ENCODE data around the gene FGFR3. TPM values are rescaled to one million over a fixed set of nuclear protein-coding genes. Genes with fewer than 3 reads are reported as not detected.

FGFR3 gene
- total RNA-seq, 2 experiments from 2014 or later = 0.07 to 1.0 TPM

DNA sequence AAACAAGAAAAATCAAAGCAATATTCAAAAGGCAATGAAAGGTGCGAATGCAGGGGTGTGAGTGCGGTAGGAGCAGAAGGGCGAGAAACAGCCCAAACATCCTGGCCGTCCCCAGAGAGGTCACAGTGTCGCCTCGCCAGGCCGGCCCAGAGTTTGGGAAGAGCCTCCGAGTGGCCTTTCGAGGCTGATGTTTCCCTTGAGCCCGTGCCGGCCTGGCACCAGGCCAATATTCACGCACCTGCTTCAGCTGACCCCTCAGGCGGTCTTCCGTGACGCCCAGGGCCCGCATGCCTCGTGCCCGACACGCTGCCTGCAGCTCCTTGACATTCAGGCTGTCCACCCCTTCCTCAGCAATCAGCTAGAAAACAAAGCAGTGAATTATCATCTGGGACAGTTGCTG, 32.2 kb downstream of the FGFR3 start:
- CTCF ChIA-PET = no interaction called here
- DNase-seq = no peak
- Mint-ChIP-seq H3K27ac (no peak overlapping the region), H3K4me3 (no peak overlapping the region), H3K27me3 (no peaks in the 10 kb centered on the region), H3K4me1 (ENCODE audit: low read depth) (no peaks in the 10 kb centered on the region), H3K36me3 (ENCODE audit: low read depth) (peaks cover 27% of the 10 kb centered on the region), H3K9me3 (no peaks in the 10 kb centered on the region)
- POLR2A ChIA-PET = interaction anchor here (0.8 kb wide), 1 partner anchor 372 kb away, joined by 3 read pairs; no protein-coding TSS in a partner anchor
- TF ChIP-seq, protein P1, sequence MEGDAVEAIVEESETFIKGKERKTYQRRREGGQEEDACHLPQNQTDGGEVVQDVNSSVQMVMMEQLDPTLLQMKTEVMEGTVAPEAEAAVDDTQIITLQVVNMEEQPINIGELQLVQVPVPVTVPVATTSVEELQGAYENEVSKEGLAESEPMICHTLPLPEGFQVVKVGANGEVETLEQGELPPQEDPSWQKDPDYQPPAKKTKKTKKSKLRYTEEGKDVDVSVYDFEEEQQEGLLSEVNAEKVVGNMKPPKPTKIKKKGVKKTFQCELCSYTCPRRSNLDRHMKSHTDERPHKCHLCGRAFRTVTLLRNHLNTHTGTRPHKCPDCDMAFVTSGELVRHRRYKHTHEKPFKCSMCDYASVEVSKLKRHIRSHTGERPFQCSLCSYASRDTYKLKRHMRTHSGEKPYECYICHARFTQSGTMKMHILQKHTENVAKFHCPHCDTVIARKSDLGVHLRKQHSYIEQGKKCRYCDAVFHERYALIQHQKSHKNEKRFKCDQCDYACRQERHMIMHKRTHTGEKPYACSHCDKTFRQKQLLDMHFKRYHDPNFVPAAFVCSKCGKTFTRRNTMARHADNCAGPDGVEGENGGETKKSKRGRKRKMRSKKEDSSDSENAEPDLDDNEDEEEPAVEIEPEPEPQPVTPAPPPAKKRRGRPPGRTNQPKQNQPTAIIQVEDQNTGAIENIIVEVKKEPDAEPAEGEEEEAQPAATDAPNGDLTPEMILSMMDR (IDR thresholded peaks at IDR 0.05) = no peak
- intact Hi-C loops (cut with micrococcal nuclease) = no loop called here
- ATAC-seq = no peak

DNA sequence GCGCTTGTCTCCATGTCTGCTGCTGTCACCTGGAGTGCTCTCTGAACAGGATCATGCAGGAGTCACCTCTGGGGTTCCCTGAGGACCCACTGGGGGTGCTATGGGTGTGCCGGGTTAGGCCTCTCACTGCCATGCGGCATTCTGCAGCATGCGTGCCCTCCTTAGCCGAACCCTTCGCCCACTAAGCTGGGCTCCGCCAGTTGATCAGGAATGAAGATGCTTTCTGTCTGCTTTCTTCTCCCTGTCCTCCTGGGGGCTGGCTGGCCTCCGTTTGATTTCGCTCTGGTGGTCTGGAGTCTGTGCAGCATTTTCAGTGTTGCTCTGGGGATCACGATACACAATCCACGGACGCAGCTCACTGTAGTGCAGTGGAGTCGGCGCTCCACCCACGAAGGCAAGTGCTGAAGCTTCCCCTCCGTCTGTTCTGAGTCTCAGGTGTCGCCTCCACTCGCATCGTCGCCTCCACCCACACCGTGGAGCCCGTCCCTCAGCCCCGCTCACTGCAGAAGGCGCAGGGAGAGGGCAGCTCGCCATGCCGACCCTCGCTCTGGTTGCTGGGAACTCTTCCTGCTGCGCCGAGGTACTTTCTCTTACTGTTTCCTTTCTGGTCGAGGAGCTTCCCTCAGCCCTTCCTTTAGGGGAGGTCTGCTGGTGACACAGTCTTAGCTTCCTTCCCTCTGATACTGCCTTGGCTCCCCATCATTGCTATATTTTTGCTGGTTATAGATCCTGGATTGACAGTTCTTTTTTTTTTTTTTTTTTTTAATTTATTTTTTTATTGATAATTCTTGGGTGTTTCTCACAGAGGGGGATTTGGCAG, 33.6 kb downstream of the FGFR3 start:
- Mint-ChIP-seq H3K9me3 (no peaks in the 10 kb centered on the region), H3K27me3 (no peaks in the 10 kb centered on the region), H3K36me3 (ENCODE audit: low read depth) (peaks cover 26% of the 10 kb centered on the region), H3K4me1 (ENCODE audit: low read depth) (no peaks in the 10 kb centered on the region), H3K27ac (no peak overlapping the region), H3K4me3 (no peak overlapping the region)
- no peak for ATAC-seq
- ChIA-PET POLR2A (no interaction called here), CTCF (no interaction called here)
- TF ChIP-seq, protein P1 (IDR thresholded peaks at IDR 0.05) = no peak
- no peak for DNase-seq
- intact Hi-C loops (cut with micrococcal nuclease) = no loop called here

DNA sequence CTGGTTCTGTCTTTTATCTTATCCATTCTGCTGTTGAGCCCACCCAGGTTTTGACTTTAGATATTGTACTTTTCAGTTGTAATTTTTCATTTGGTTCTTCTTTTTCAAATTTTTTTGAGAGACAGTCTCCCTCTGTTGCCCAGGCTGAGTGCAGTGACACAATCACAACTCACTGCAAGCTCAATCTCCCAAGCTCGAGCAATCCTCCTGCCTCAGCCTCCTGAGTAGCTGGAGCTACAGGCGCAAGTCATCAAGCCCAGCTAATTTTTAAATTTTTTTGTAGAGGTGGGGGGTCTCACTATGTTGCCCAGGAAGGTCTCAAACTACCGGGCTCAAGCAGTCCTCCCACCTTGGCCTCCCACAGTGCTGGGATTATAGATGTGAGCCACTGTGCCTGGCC, 37.1 kb downstream of the FGFR3 start:
- POLR2A ChIA-PET = interaction anchor here (1.0 kb wide), 1 partner anchor 29 kb away, joined by 3 read pairs; no protein-coding TSS in a partner anchor
- DNase-seq (no peak), ATAC-seq (no peak)
- Mint-ChIP-seq H3K27ac (no peak overlapping the region), H3K36me3 (ENCODE audit: low read depth) (peaks cover 25% of the 10 kb centered on the region), H3K4me3 (no peak overlapping the region), H3K9me3 (no peaks in the 10 kb centered on the region), H3K4me1 (ENCODE audit: low read depth) (peaks cover 5% of the 10 kb centered on the region), H3K27me3 (no peaks in the 10 kb centered on the region)
- CTCF ChIA-PET = interaction anchor here (0.9 to 1.5 kb wide), 4 partner anchors 20 to 69 kb away, joined by 3 to 5 read pairs (median 3); no protein-coding TSS in a partner anchor
- intact Hi-C loops (cut with micrococcal nuclease) = no loop called here
- TF ChIP-seq, protein P1 (IDR thresholded peaks at IDR 0.05) = no peak

DNA sequence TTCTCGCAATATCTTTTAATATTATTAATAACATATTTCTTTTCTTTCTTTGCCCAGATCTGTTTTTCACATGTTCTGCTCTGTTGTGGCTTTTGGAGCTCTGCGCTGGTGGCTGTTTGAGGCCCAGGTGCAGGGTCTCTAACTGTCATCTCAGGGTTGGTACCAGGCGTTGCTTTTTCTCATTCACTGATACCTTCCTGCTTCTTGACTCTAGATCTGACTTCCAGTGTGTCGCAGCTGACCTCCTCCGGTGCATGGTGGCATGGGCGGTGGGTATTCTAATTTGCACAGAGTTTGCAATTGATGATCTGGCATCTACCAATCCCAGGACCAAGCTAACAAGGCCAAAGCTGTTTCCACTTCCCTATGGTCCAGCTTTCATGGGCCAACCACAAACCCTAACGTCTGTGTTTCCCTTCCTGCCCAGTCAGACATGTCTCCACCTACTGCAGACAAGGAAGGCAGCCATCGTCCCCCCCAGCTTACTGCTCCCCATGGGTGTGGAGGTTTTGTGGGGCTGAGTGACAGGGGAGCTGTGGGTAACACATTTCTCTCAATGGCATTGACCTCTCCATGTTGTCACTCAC, 37.6 kb downstream of the FGFR3 start:
- no peaks in the 10 kb centered on the region for H3K27me3 Mint-ChIP-seq
- DNase-seq (no peak), ATAC-seq (no peak)
- intact Hi-C loops (cut with micrococcal nuclease) = no loop called here
- H3K27ac Mint-ChIP-seq = no peak overlapping the region
- H3K36me3 Mint-ChIP-seq (ENCODE audit: low read depth) = peaks cover 29% of the 10 kb centered on the region
- ChIA-PET POLR2A (no interaction called here), CTCF (interaction anchor here (0.9 to 1.5 kb wide), 4 partner anchors 20 to 69 kb away, joined by 3 to 5 read pairs (median 3); no protein-coding TSS in a partner anchor)
- H3K9me3 Mint-ChIP-seq = no peaks in the 10 kb centered on the region
- peaks cover 5% of the 10 kb centered on the region for H3K4me1 Mint-ChIP-seq (ENCODE audit: low read depth)
- TF ChIP-seq, protein P1 (IDR thresholded peaks at IDR 0.05) = no peak
- H3K4me3 Mint-ChIP-seq = no peak overlapping the region

DNA sequence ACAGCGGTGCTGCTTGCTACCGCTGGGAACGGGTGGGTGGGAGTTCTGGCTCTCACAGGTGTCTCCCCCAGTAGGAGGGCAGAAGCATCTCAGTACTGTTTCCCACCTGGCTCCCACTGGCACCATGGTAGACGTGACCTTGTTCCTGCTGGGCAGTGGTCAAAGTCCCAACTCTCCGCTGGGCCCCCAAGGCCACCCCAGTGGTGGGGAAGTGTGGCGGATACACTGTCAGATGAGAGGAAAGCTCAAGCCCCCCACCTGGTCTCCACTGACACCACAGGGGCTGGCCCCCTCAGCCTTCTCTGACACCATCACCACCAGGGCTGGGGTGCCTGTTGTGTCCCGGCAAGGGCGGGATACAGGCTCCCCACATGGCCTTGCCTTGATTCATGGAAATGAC, 38.2 kb downstream of the FGFR3 start:
- DNase-seq (no peak), ATAC-seq (no peak)
- peaks cover 5% of the 10 kb centered on the region for H3K4me1 Mint-ChIP-seq (ENCODE audit: low read depth)
- no peak overlapping the region for H3K4me3 Mint-ChIP-seq
- no peak overlapping the region for H3K27ac Mint-ChIP-seq
- H3K36me3 Mint-ChIP-seq (ENCODE audit: low read depth) = peaks cover 32% of the 10 kb centered on the region
- ChIA-PET CTCF (interaction anchor here (1.4 to 3.6 kb wide), 3 partner anchors 21 to 55 kb away, joined by 3 to 11 read pairs (median 5); no protein-coding TSS in a partner anchor), POLR2A (no interaction called here)
- H3K9me3 Mint-ChIP-seq = no peaks in the 10 kb centered on the region
- intact Hi-C loops (cut with micrococcal nuclease) = no loop called here
- TF ChIP-seq, protein P1 (IDR thresholded peaks at IDR 0.05) = no peak
- H3K27me3 Mint-ChIP-seq = no peaks in the 10 kb centered on the region
